GM18873 (cell line): Measurements from ENCODE around the gene OR10D3.
"Not testable (repeated sequence)": the region's sequence is repeated elsewhere in the genome, so short reads cannot be mapped to it uniquely, and the experiment has no call there.

Source experiments
- ATAC-seq: cut with Tn5 transposase; IDR thresholded peaks from one replicate; pipeline ENCODE4 v1.9.1; 2021; ENCODE audit warnings: mild to moderate bottlenecking, moderate library complexity, moderate number of reproducible peaks; ENCODE audit not compliant: unreplicated experiment, low FRiP score

The OR10D3 gene

DNA sequence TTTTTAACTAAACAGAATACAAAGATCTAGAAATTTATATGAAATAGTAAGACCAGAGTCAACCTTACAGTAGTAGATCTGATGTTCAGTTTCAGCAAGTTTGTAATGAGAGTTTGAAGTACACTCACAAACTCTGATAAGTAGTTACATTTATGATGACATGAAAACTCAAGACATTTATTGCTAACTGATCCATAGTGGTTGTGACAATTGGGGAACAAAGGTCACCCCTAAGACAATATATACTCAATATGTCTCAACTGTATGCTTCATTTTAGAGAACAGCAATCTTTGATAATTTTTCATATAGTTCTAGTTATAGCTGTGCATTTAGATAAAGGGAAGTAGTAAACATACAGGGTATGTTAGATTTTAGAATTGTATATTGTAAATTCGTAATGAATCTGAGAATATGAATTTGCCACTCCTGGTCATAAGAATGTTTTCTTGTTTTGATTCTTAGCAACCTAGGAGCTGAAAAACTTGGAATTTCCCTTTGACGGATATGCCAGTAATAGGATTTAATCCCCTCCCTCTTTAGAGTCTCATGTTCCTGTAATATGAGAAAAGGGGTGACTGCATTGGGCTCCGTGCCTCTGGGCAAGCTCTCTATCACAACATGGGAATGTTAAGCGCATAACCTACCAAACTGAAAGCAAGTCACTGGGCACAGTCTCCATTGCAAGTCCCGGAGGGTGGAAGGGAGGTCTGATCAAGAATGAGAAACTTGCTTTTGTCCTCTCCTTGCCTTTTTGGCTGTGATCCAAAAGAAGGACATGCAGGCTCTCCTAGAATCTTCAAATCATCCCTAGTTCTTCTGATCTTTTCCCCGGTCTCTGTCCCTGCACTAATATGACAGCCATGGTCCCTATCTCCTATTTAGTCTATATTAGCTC is 11.4 kb downstream of the OR10D3 start:
- no peak for ATAC-seq

DNA sequence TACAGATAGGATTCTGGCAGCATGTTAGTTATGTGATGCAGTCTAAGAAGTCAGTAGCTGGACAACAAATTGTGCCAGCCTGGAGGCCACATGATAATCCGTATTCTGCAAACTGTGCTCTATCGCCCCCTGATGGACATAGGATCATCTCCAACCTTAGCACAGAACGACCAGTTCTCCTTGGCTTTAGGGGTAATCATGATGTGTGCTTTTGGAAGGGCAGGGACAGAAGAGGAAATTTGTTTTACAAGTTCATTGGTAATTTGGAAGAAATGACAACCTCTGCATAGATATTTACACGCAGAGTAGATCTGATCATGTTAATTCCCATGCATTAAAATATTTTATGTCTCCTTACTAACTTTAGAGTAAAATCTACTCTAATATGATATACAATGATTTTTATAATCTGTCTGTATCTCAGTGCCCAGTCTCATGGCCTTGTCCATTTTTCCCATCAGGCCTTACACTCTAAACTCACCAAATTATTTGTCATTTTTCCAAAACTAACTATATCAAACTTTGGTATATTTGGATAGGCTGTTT is 12.1 kb downstream of the OR10D3 start:
- ATAC-seq: peak; percentile 79

DNA sequence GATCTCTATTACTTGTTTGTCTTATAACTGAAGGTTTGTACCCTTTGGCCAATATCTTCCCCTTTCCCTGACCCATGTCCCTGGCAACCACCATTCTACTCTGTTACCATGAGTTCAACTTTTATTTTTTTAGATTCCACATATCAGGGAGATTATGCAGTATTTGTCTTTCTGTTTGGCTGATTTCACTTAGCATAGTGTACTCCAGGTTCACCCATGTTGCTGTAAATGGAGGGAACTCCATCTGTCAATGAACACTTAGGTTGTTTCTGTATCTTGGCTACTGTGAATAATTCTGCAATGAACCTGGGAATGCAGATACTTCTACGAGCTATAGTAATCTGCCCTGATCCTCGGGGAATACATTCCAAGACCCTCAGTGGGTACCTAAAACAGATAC is 14.9 kb downstream of the OR10D3 start:
- no peak for ATAC-seq

DNA sequence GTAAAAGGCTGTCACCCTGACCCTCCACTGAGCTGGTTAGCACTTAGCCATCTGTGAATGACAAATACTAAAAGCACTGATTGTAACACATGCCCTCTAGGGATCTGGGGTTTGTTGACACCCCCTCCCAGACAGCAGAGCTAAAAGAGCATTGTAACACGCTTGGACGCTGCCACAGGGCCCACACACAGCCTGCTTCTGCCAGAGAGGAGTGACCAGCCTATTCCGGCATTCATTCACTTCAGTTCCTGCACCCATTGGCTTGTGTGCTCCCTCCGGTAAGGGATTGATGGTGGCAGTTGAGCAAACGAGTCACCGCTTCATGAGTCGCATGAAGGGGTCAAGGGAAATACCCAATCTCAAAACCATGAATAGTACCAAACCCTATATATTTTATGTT is 15.8 kb downstream of the OR10D3 start:
- no peak for ATAC-seq

DNA sequence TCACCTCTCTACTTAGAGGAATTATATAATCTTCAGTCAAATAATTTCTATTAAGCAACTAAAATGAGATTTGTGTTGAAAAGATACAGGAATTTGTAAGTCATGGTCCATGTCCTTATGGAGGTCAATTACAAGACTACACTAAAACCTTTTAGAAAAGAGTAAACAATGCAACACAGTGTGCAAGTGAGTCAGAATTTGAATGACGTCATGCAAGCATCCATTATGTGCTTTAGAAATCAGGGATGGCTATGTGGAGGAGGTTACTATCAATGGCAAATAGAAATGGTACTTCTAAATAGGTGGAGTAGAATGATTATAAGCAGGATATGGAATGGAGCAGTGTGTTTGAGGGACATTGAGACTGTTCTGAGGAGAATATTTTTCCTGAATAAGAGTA is 16.6 kb downstream of the OR10D3 start:
- ATAC-seq: no peak

DNA sequence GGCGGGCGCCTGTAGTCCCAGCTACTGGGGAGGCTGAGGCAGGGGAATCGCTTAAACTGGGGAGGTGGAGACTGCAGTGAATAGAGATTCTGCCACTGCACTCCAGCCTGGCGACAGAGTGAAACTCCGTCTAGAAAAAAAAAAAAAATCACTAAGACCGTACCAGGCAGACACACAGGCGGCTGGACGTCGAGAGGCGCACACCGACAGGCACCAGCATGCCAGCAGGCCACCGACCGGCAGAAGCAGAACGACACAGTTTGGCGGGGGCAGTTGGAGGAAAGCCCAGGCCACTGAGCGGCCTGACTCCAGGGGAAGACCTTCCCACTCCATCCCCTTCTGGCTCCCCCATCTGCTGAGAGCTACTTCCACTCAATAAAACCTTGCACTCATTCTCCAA is 17.5 kb downstream of the OR10D3 start:
- no peak for ATAC-seq

DNA sequence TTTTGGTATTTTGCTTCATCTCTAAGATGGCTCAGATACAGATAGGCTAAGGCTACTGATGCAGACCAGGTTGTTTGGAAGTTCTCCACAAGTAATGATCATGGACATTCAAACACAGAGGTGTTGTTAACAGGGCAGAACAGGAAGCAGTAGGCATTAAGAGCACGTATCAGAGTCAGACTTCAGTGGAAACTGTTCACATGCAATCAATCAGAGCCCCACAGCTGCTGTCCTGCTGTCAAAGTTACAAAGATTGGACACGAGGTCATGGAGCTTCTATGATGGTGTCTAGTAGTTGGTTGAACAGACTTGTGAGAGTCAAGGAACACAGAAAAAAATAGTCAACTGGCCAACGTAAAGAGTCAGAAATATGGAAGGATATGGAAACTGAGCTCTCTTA is 19.8 kb downstream of the OR10D3 start:
- ATAC-seq: no peak

DNA sequence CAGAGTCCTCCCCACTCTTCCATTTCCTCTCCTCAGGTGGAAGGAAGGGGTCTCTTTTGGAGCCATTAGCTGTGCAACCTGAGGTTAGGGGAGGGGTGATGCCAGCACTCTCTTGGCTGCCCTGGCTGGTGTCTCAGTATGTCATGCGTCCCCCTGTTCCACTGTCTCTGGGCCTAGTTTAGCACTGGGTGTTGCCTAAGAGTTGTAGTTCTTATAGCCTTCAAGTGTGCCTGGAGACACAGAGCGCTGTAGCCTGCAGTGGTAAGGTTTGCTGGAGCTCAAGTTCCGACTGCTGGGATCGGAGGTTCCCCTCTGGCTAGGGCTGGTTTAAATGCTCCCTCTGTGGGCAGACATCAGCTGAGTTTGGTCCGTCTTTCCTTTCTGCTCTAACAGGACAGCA is 20.9 kb downstream of the OR10D3 start:
- ATAC-seq: no peak

DNA sequence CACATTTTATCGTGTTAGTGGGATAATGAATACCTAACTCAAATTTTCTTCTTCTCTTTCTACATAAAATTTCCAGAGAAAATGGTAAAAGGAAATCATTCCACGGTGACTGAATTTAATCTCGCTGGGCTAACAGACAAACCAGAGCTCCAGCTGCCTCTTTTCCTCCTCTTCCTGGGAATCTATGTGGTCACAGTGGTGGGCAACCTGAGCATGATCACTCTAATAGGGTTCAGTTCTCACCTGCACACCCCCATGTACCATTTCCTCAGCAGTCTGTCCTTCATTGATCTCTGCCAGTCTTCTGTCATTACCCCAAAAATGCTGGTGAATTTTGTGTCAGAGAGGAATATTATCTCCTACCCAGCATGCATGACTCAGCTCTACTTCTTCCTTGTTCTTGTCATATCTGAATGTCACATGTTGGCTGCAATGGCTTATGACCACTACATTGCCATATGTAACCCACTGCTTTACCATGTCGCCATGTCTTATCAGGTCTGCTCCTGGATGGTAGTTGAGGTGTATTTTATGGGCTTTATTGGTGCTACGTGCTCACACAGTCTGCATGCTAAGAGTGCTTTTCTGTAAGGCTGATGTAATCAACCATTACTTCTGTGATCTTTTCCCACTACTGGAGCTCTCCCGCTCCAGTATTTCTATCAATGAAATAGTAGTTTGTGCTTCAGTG is 24.1 kb downstream of the OR10D3 start:
- ATAC-seq: no peak

DNA sequence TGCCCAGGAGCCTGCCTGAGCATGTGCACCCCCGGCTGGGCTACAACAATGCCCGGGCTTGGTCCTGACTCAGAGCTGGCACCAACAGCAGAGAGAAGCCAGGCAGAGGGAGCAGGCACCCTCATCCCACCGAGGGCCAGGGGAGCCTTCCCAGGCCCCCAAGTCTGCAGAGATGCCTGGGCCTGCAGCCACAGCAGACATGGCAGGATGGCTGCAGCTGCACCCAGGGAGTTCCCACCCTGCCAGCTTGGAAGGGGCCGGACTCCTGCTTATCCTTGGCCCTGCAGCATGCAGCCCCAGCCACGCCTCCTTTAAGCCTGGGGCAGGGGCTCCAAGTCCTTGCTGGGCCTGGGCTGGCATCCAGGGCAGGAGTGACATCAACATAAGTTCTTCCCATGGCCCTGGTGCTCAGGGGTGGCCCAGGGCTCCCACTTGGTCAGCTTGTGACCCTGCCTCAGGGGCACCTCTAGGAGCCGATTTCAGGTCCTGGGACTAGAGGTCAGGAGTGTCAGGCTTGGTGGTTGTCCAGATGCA is 26.7 kb downstream of the OR10D3 start:
- no peak for ATAC-seq

DNA sequence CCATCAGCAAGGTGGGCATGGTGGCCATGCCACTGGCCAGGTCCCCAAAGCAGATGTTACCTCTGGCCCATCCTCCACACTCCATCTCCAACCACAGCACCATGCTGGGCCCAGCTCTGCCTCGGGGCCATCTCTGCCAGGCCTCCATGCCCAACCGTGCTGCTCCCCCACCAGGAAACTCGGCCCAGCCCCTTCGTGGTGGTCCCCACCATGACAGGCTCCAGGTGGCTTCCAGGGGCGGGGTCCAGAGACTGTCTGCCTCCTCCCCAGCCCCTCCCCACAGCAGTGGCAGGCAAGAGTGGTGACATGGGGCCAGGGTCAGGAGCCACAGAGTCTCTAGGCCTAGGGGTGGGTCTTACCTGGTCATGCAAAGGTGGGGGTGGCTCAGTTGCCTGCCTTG is 27.3 kb downstream of the OR10D3 start:
- no peak for ATAC-seq

DNA sequence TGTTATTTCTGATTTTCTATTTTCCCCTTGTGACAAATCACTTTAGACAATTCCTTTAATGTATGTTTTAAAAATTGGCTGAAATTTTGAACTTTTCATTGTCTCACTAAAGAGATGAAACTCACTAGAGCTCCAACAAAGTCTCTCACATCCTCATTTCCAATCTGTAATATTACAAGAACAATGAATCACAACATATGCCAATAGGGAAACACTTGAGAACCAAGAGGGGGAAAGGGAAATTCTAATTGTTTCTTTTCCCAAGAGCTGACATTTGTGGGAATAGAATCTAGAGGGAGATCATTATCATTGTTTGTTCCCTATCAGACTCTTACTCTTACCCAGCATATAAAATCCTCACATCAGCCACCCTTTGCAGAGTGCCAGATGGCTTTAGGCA is 28.2 kb downstream of the OR10D3 start:
- no peak for ATAC-seq

DNA sequence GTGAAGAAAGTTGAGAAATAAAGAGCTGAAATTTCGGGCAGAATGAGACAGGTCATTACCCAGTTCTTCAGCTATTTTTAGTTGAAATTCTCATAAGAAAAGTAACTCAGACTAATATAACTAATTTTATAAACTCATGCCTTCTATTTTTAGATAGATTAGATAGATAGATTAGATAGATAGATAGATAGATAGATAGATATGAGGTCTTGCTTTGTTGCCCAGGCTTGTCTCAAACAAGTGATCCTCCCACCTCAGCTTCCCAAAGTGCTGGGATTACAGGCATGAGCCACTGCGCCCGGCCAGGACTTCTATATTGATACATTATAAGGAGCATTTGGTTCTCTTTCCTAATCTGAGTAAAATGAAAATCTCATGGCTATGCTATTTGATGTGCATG is 30.9 kb downstream of the OR10D3 start:
- no peak for ATAC-seq

DNA sequence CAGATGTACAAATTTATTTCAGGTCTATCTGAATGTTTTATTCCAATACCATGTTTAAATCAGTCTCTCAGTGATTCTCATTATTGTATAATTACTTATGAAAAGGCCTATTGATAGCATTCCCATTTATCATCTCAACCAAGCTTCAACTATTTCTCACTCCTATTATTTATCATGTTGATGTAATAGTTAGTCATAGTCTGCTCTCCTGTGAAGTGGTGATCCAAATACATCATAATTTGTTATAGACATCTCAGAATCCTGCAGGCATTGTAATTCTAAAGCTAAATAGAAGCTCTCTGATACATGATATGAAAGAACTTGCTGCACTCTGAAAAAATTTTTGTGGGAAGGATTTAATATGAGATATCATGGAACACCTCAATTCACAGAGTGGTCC is 36.0 kb downstream of the OR10D3 start:
- ATAC-seq: no peak

DNA sequence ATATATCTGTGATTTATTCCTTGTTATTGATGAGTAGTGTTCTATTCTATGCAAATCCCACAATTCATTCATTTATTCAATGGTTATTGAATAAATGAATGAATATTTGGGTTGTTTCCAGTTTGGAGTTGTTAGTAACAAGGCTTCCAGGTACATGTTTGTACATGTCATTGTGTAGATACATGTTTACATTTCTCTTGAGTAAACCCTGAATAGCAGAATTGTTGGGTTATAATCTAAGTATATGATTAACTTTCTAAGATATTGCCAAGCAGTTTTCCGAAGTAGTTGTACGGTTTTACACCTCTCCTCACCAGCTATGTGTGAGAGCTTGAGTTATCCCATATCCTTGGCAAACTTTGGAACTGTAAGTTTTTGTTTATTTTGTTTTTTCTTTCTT is 39.3 kb downstream of the OR10D3 start:
- ATAC-seq: no peak

DNA sequence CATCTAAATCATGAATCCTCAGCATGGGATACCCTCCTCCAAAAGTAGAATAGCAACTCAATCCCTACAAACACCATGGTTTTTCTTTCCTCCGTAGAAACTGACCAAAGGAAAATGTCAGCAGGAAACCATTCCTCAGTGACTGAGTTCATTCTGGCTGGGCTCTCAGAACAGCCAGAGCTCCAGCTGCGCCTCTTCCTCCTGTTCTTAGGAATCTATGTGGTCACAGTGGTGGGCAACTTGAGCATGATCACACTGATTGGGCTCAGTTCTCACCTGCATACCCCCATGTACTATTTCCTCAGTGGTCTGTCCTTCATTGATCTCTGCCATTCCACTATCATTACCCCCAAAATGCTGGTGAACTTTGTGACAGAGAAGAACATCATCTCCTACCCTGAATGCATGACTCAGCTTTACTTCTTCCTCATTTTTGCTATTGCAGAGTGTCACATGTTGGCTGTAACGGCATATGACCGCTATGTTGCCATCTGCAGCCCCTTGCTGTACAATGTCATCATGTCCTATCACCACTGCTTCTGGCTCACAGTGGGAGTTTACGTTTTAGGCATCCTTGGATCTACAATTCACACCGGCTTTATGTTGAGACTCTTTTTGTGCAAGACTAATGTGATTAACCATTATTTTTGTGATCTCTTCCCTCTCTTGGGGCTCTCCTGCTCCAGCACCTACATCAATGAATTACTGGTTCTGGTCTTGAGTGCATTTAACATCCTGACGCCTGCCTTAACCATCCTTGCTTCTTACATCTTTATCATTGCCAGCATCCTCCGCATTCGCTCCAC is 41.7 kb downstream of the OR10D3 start:
- ATAC-seq: not testable (repeated sequence)

DNA sequence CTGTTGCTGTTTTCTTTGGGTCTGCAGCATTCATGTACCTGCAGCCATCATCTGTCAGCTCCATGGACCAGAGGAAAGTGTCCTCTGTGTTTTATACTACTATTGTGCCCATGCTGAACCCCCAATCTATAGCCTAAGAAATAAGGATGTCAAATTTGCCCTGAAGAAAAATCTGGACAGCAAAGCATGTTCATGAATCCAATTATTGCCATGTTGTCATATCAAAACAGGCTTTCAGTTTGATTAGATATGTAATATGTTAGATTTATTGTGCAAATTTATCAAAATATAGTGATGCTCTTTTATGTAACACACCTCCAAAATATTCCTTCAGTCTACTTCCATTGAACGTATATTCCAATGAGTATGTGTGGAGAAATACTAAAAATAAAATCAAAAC is 42.3 kb downstream of the OR10D3 start:
- ATAC-seq: no peak

DNA sequence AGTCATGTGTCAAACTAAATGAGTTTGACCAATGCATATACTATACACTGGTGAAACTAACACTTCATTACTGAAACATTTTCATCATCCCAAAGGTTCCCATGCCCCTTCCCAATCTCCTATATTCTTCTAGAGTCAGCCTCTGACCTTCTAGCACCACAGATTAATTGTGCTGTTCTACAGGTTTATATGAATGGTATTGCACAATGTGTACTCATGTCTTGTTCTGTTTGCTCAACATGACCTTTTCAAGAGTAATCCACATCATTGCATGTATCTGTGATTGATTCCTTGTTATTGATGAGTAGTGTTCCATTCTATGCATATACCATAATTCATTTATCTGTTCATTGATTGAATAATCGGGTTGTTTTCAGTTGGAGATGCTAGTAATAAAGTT is 50.2 kb downstream of the OR10D3 start:
- no peak for ATAC-seq
